ENCODE measurements around the gene CRYBB1.

CRYBB1 gene

GRCh38 chr22:26570115-26570514 lies 47.7 kb downstream of the CRYBB1 start:
- no peak overlapping the region for H3K27ac ChIP-seq
- TF ChIP-seq, protein P1, sequence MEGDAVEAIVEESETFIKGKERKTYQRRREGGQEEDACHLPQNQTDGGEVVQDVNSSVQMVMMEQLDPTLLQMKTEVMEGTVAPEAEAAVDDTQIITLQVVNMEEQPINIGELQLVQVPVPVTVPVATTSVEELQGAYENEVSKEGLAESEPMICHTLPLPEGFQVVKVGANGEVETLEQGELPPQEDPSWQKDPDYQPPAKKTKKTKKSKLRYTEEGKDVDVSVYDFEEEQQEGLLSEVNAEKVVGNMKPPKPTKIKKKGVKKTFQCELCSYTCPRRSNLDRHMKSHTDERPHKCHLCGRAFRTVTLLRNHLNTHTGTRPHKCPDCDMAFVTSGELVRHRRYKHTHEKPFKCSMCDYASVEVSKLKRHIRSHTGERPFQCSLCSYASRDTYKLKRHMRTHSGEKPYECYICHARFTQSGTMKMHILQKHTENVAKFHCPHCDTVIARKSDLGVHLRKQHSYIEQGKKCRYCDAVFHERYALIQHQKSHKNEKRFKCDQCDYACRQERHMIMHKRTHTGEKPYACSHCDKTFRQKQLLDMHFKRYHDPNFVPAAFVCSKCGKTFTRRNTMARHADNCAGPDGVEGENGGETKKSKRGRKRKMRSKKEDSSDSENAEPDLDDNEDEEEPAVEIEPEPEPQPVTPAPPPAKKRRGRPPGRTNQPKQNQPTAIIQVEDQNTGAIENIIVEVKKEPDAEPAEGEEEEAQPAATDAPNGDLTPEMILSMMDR (IDR thresholded peaks at IDR 0.05): no peak
- DNase-seq (ENCODE audit: low spot score): no peak
- H3K4me3 ChIP-seq: no peak overlapping the region

DNA sequence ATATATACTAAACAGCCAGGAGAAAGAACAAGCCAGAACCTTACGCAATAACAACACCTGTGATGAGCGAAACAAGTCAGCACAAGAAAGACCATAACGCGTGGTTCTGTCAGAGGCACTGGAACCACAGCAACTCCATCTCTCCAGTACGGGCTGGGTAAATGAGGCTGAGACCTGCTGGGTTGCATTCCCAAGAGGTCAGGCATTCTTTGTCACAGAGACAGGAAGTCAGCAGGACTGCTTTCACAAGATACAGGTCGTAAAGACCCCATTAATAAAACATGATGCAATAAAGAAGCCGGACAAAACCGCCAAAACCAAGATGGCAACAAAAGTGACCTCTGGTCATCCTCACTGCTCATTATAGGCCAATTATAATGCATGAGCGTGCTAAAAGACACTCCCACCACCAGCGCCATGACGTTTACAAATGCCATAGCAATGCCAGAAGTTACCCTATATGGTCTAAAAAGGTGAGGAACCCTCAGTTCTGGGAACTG lies 49.6 kb downstream of the CRYBB1 start:
- Histone ChIP-seq H3K4me3 (no peak overlapping the region), H3K27ac (no peak overlapping the region)
- TF ChIP-seq, protein P1 (IDR thresholded peaks at IDR 0.05): no peak
- DNase-seq (ENCODE audit: low spot score): no peak

DNA sequence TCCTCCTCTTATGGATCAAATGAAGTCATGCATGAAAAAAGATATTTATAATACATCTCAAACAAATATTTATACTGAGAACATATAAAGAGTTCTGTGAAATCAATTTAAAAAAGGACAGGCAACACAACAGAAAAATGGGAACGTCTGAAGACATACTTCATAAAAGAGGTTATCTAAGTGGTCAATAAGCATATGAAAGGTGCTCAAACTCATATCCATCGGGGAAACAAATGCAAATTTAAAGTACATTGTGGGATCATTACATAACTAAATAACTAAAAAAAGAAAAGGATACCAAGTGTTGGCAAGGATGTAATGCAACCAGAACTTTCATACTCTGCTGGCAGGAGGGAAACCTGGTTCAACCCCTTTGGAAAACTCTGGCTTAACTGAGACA lies 50.2 kb downstream of the CRYBB1 start:
- no peak for DNase-seq (ENCODE audit: low spot score)
- H3K4me3 ChIP-seq: no peak overlapping the region
- H3K27ac ChIP-seq: no peak overlapping the region
- TF ChIP-seq, protein P1 (IDR thresholded peaks at IDR 0.05): no peak

GRCh38 chr22:26566994-26567393 lies 50.8 kb downstream of the CRYBB1 start:
- no peak overlapping the region for H3K27ac ChIP-seq
- DNase-seq (ENCODE audit: low spot score): no peak

GRCh38 chr22:26565889-26566288 lies 51.9 kb downstream of the CRYBB1 start:
- Histone ChIP-seq H3K4me3 (no peak overlapping the region), H3K27ac (no peak overlapping the region)
- no peak for DNase-seq (ENCODE audit: low spot score)
- TF ChIP-seq, protein P1 (IDR thresholded peaks at IDR 0.05): no peak

More at GRCh38 chr22:26566994-26567393, 50.8 kb downstream of the CRYBB1 start:
- no peak overlapping the region for H3K4me3 ChIP-seq
- TF ChIP-seq, protein P1 (IDR thresholded peaks at IDR 0.05): no peak

- H3K4me3 ChIP-seq: no peak overlapping the region
- DNase-seq (ENCODE audit: low spot score): no peak
- H3K27ac ChIP-seq: no peak overlapping the region
- TF ChIP-seq, protein P1 (IDR thresholded peaks at IDR 0.05): no peak
Measured at GRCh38 chr22:26565181-26565580, 52.6 kb downstream of the CRYBB1 start.

DNA sequence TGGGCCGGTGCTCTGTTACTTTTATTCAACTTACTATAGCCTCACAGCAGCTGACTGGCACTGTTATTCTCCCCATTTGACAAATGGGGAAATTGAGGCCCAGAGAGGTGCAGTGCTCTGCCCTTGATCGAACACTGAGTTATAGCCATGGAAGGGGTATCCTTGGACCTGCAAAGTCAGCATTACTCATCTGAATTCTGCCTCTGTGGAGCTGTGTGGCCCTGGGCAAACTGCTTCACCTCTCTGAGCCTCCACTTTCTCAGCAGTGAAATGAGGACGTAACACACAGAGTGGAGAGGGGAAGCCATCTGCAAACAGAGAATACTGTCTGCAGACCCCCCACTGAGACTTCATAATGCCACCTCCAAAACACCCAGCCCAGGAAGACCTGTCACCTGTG lies 53.2 kb downstream of the CRYBB1 start:
- Histone ChIP-seq H3K27ac (no peak overlapping the region), H3K4me3 (no peak overlapping the region)
- DNase-seq (ENCODE audit: low spot score): no peak
- TF ChIP-seq, protein P1 (IDR thresholded peaks at IDR 0.05): no peak
